ENCODE results near the gene SLC26A5.
"Not testable (repeated sequence)": the region's sequence is repeated elsewhere in the genome, so short reads cannot be mapped to it uniquely, and the experiment has no call there.

Gene SLC26A5

GRCh38 chr7:103446049-103446520 lies at the start of gene SLC26A5:
SLC26A5 (minus strand) TSS chr7:103446207; CDS start chr7:103421514, 24,693 bp downstream.
- DNase-seq (ENCODE audit: low read depth): no peak

GRCh38 chr7:103487419-103487818 lies 41.4 kb upstream of the SLC26A5 start:
- no peak for DNase-seq (ENCODE audit: low read depth)

GRCh38 chr7:103486873-103487272 lies 40.9 kb upstream of the SLC26A5 start:
- not testable (repeated sequence) for DNase-seq (ENCODE audit: low read depth)

GRCh38 chr7:103480771-103481170 lies 34.8 kb upstream of the SLC26A5 start:
- DNase-seq (ENCODE audit: low read depth): no peak

- no peak for DNase-seq (ENCODE audit: low read depth)
These were observed 28.9 kb upstream of the SLC26A5 start for GRCh38 chr7:103474956-103475355.

- DNase-seq (ENCODE audit: low read depth): no peak
These were observed 23.3 kb upstream of the SLC26A5 start for GRCh38 chr7:103469095-103469948.

- no peak for DNase-seq (ENCODE audit: low read depth)
These were observed 20.8 kb upstream of the SLC26A5 start for GRCh38 chr7:103466814-103467213.

- no peak for DNase-seq (ENCODE audit: low read depth)
These were observed 16.4 kb upstream of the SLC26A5 start for GRCh38 chr7:103462358-103462757.

GRCh38 chr7:103447073-103447960 lies 1.3 kb upstream of the SLC26A5 start:
- no peak for DNase-seq (ENCODE audit: low read depth)

- no peak for DNase-seq (ENCODE audit: low read depth)
These were observed 569 bp downstream of the SLC26A5 start for GRCh38 chr7:103445228-103446048.

GRCh38 chr7:103439661-103440060 lies 6.3 kb downstream of the SLC26A5 start:
- no peak for DNase-seq (ENCODE audit: low read depth)

GRCh38 chr7:103437623-103438022 lies 8.4 kb downstream of the SLC26A5 start:
- no peak for DNase-seq (ENCODE audit: low read depth)

GRCh38 chr7:103432712-103433111 lies 13.3 kb downstream of the SLC26A5 start:
- no peak for DNase-seq (ENCODE audit: low read depth)

GRCh38 chr7:103425177-103425576 lies 20.8 kb downstream of the SLC26A5 start:
- DNase-seq (ENCODE audit: low read depth): no peak

- no peak for DNase-seq (ENCODE audit: low read depth)
These were observed 22.4 kb downstream of the SLC26A5 start for GRCh38 chr7:103423467-103424179.

GRCh38 chr7:103420857-103421384 lies 25.1 kb downstream of the SLC26A5 start:
- no peak for DNase-seq (ENCODE audit: low read depth)

GRCh38 chr7:103418241-103418640 lies 27.8 kb downstream of the SLC26A5 start:
- no peak for DNase-seq (ENCODE audit: low read depth)

- DNase-seq (ENCODE audit: low read depth): no peak
These were observed 32.6 kb downstream of the SLC26A5 start for GRCh38 chr7:103413407-103413806.

- DNase-seq (ENCODE audit: low read depth): no peak
These were observed 33.9 kb downstream of the SLC26A5 start for GRCh38 chr7:103412151-103412550.

GRCh38 chr7:103405789-103406613 lies 40.0 kb downstream of the SLC26A5 start:
- not testable (repeated sequence) for DNase-seq (ENCODE audit: low read depth)
